ENCODE results near the gene C16orf87. TPM values are rescaled to one million over a fixed set of nuclear protein-coding genes. Genes with fewer than 3 reads are reported as not detected.
"Not testable (repeated sequence)": the region's sequence is repeated elsewhere in the genome, so short reads cannot be mapped to it uniquely, and the experiment has no call there.

C16orf87 gene
- total RNA-seq (2014; rRNA removed; shearing (Covaris generic)): 6.3 and 6.8 TPM in 2 replicates
- polyA plus RNA-seq (2015; cell fraction: cytosol; rRNA removed): 4.7 and 7.3 TPM in 2 replicates
- polyA plus RNA-seq (2015; cell fraction: nucleus; rRNA removed): 3.2 and 8.4 TPM in 2 replicates

GRCh38 chr16:46830902-46831647 is at the start of gene C16orf87:
TSS of gene C16orf87 (minus strand) at chr16:46831180. CDS start at chr16:46831149, 31 bp downstream.
- DNase-seq (ENCODE audit: low read depth, low spot score): peak; percentile 91
- in situ Hi-C loops (cut with HindIII; ENCODE audit: low pct_unique_long_range_greater_than_20kb, low sequenced_read_pairs): no loop called here

- no peak for DNase-seq (ENCODE audit: low read depth, low spot score)
- in situ Hi-C loops (cut with HindIII; ENCODE audit: low pct_unique_long_range_greater_than_20kb, low sequenced_read_pairs): no loop called here
These were observed 44.3 kb upstream of the C16orf87 start for GRCh38 chr16:46875243-46875642.

GRCh38 chr16:46873201-46873600 is 42.2 kb upstream of the C16orf87 start:
- DNase-seq (ENCODE audit: low read depth, low spot score): no peak
- in situ Hi-C loops (cut with HindIII; ENCODE audit: low pct_unique_long_range_greater_than_20kb, low sequenced_read_pairs): no loop called here

- no peak for DNase-seq (ENCODE audit: low read depth, low spot score)
- in situ Hi-C loops (cut with HindIII; ENCODE audit: low pct_unique_long_range_greater_than_20kb, low sequenced_read_pairs): no loop called here
These were observed 40.6 kb upstream of the C16orf87 start for GRCh38 chr16:46871597-46871996.

GRCh38 chr16:46868891-46869290 is 37.9 kb upstream of the C16orf87 start:
- in situ Hi-C loops (cut with HindIII; ENCODE audit: low pct_unique_long_range_greater_than_20kb, low sequenced_read_pairs); DNase-seq (ENCODE audit: low read depth, low spot score): not testable (repeated sequence)

GRCh38 chr16:46867486-46867885 is 36.5 kb upstream of the C16orf87 start:
- in situ Hi-C loops (cut with HindIII; ENCODE audit: low pct_unique_long_range_greater_than_20kb, low sequenced_read_pairs): not testable (repeated sequence)

GRCh38 chr16:46866286-46866685 is 35.3 kb upstream of the C16orf87 start:
- DNase-seq (ENCODE audit: low read depth, low spot score): no peak
- in situ Hi-C loops (cut with HindIII; ENCODE audit: low pct_unique_long_range_greater_than_20kb, low sequenced_read_pairs): no loop called here

More at GRCh38 chr16:46867486-46867885, 36.5 kb upstream of the C16orf87 start:
- DNase-seq (ENCODE audit: low read depth, low spot score): not testable (repeated sequence)

GRCh38 chr16:46862555-46863447 is 31.8 kb upstream of the C16orf87 start:
- in situ Hi-C loops (cut with HindIII; ENCODE audit: low pct_unique_long_range_greater_than_20kb, low sequenced_read_pairs): no loop called here
- DNase-seq (ENCODE audit: low read depth, low spot score): no peak

GRCh38 chr16:46859719-46860152 is 28.8 kb upstream of the C16orf87 start:
- peak; percentile 32 for DNase-seq (ENCODE audit: low read depth, low spot score)
- in situ Hi-C loops (cut with HindIII; ENCODE audit: low pct_unique_long_range_greater_than_20kb, low sequenced_read_pairs): no loop called here

GRCh38 chr16:46858151-46858550 is 27.2 kb upstream of the C16orf87 start:
- no peak for DNase-seq (ENCODE audit: low read depth, low spot score)
- in situ Hi-C loops (cut with HindIII; ENCODE audit: low pct_unique_long_range_greater_than_20kb, low sequenced_read_pairs): no loop called here

- DNase-seq (ENCODE audit: low read depth, low spot score): peak; percentile 73
- in situ Hi-C loops (cut with HindIII; ENCODE audit: low pct_unique_long_range_greater_than_20kb, low sequenced_read_pairs): no loop called here
These were observed 26.5 kb upstream of the C16orf87 start for GRCh38 chr16:46857368-46857945.

GRCh38 chr16:46855389-46855788 is 24.4 kb upstream of the C16orf87 start:
- no peak for DNase-seq (ENCODE audit: low read depth, low spot score)
- in situ Hi-C loops (cut with HindIII; ENCODE audit: low pct_unique_long_range_greater_than_20kb, low sequenced_read_pairs): no loop called here

- DNase-seq (ENCODE audit: low read depth, low spot score): no peak
- in situ Hi-C loops (cut with HindIII; ENCODE audit: low pct_unique_long_range_greater_than_20kb, low sequenced_read_pairs): no loop called here
These were observed 23.9 kb upstream of the C16orf87 start for GRCh38 chr16:46854846-46855245.

- in situ Hi-C loops (cut with HindIII; ENCODE audit: low pct_unique_long_range_greater_than_20kb, low sequenced_read_pairs): no loop called here
- peak; percentile 77 for DNase-seq (ENCODE audit: low read depth, low spot score)
These were observed 22.9 kb upstream of the C16orf87 start for GRCh38 chr16:46853713-46854443.

GRCh38 chr16:46852130-46852529 is 21.1 kb upstream of the C16orf87 start:
- in situ Hi-C loops (cut with HindIII; ENCODE audit: low pct_unique_long_range_greater_than_20kb, low sequenced_read_pairs): no loop called here
- DNase-seq (ENCODE audit: low read depth, low spot score): no peak

GRCh38 chr16:46850619-46851555 is 19.9 kb upstream of the C16orf87 start:
- in situ Hi-C loops (cut with HindIII; ENCODE audit: low pct_unique_long_range_greater_than_20kb, low sequenced_read_pairs): no loop called here
- no peak for DNase-seq (ENCODE audit: low read depth, low spot score)

All from SK-MEL-5 (cell line).